Right renal cortex interstitium (tissue), 3 donors: ENCODE data around the gene TEX2. TPM values are rescaled to one million over a fixed set of nuclear protein-coding genes. Genes with fewer than 3 reads are reported as not detected.

ENCODE experiments used
- DNase-seq, 3 donors: peaks; one replicate each; pipeline ENCODE4 v3.0.0-alpha.2; 2013; ENCODE audit warnings: low read depth in 3 of 3, low spot score in 2 of 3
- polyA plus RNA-seq, 3 donors: library from polyadenylated mRNA; unstranded; fragments of 120-200 nt; gene quantifications; one replicate each; pipeline ENCODE4 v1.2.1, GENCODE V29; 2013; ENCODE audit not compliant: insufficient read length in 3 of 3

TEX2 gene
- polyA plus RNA-seq, 3 donors: 26.0 to 26.9 (median 26.2) TPM

- no peak for DNase-seq
These were observed 6.9 kb upstream of the TEX2 start for GRCh38 chr17:64269687-64270649.

GRCh38 chr17:64264891-64265290 is 1.8 kb upstream of the TEX2 start:
- no peak for DNase-seq

- DNase-seq: no peak
These were observed 661 bp downstream of the TEX2 start for GRCh38 chr17:64262198-64262999.

GRCh38 chr17:64261417-64262145 is 1.5 kb downstream of the TEX2 start:
- no peak for DNase-seq

GRCh38 chr17:64260886-64261285 is 2.2 kb downstream of the TEX2 start:
- DNase-seq: no peak

- DNase-seq: no peak
These were observed 3.1 kb downstream of the TEX2 start for GRCh38 chr17:64259922-64260321.

GRCh38 chr17:64259426-64259825 is 3.6 kb downstream of the TEX2 start:
- no peak for DNase-seq

- no peak for DNase-seq
These were observed 5.9 kb downstream of the TEX2 start for GRCh38 chr17:64256913-64257807.

- DNase-seq: no peak
These were observed 7.3 kb downstream of the TEX2 start for GRCh38 chr17:64255764-64256163.

- DNase-seq: no peak
These were observed 8.3 kb downstream of the TEX2 start for GRCh38 chr17:64254755-64255154.

- DNase-seq: no peak
These were observed 9.6 kb downstream of the TEX2 start for GRCh38 chr17:64253470-64253869.

- no peak for DNase-seq
These were observed 10.2 kb downstream of the TEX2 start for GRCh38 chr17:64252831-64253230.

- DNase-seq: no peak
These were observed 12.7 kb downstream of the TEX2 start for GRCh38 chr17:64250233-64250835.

- no peak for DNase-seq
These were observed 15.2 kb downstream of the TEX2 start for GRCh38 chr17:64247836-64248235.

- DNase-seq: no peak
These were observed 17.6 kb downstream of the TEX2 start for GRCh38 chr17:64245218-64246145.

- no peak for DNase-seq
These were observed 18.9 kb downstream of the TEX2 start for GRCh38 chr17:64244165-64244564.

- DNase-seq: no peak
These were observed 19.7 kb downstream of the TEX2 start for GRCh38 chr17:64243340-64243739.

- no peak for DNase-seq
These were observed 20.4 kb downstream of the TEX2 start for GRCh38 chr17:64242633-64243032.
